Measurements from ENCODE around the gene CDH15. TPM values are rescaled to one million over a fixed set of nuclear protein-coding genes. Genes with fewer than 3 reads are reported as not detected.
A peak's percentile ranks its signal among the peaks of the same experiment; 100 is the strongest.

CDH15 gene, protein sequence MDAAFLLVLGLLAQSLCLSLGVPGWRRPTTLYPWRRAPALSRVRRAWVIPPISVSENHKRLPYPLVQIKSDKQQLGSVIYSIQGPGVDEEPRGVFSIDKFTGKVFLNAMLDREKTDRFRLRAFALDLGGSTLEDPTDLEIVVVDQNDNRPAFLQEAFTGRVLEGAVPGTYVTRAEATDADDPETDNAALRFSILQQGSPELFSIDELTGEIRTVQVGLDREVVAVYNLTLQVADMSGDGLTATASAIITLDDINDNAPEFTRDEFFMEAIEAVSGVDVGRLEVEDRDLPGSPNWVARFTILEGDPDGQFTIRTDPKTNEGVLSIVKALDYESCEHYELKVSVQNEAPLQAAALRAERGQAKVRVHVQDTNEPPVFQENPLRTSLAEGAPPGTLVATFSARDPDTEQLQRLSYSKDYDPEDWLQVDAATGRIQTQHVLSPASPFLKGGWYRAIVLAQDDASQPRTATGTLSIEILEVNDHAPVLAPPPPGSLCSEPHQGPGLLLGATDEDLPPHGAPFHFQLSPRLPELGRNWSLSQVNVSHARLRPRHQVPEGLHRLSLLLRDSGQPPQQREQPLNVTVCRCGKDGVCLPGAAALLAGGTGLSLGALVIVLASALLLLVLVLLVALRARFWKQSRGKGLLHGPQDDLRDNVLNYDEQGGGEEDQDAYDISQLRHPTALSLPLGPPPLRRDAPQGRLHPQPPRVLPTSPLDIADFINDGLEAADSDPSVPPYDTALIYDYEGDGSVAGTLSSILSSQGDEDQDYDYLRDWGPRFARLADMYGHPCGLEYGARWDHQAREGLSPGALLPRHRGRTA
- total RNA-seq (2014; rRNA removed; shearing (Covaris generic)): 0.37 TPM in 2 replicates

GRCh38 chr16:89171216-89172170 lies at the start of gene CDH15:
Gene CDH15 (plus strand): TSS chr16:89171748. CDS start chr16:89171832, 84 bp downstream.
- peak; percentile 99 for DNase-seq (ENCODE audit: low spot score)
- in situ Hi-C loops (cut with HindIII; ENCODE audit: low sequenced_read_pairs): no loop called here

GRCh38 chr16:89122322-89122851 lies 49.2 kb upstream of the CDH15 start:
- DNase-seq (ENCODE audit: low spot score): no peak
- in situ Hi-C loops (cut with HindIII; ENCODE audit: low sequenced_read_pairs): no loop called here

- no peak for DNase-seq (ENCODE audit: low spot score)
- in situ Hi-C loops (cut with HindIII; ENCODE audit: low sequenced_read_pairs): no loop called here
Observed at GRCh38 chr16:89123001-89123830, 48.3 kb upstream of the CDH15 start.

GRCh38 chr16:89123831-89124100 lies 47.8 kb upstream of the CDH15 start:
- no peak for DNase-seq (ENCODE audit: low spot score)
- in situ Hi-C loops (cut with HindIII; ENCODE audit: low sequenced_read_pairs): no loop called here

DNA sequence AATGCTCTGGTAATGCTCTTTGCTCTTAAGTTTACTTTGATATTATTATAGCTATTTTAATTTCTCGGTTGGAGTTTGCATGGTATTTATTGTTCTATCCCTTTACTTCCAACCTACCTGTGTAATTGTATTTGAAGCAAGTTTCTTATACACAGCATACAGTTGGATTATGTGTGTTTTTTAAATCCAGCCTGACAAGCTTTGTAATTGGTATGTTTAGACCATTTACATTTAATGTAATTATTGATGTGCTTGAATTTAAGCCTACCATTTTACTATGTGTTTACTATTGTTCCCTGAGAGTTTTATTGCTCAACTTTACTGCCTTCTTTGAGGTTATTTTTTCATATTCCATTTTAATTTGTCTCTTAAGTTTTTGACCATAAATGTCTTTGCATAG lies 42.2 kb upstream of the CDH15 start:
- in situ Hi-C loops (cut with HindIII; ENCODE audit: low sequenced_read_pairs): no loop called here
- DNase-seq (ENCODE audit: low spot score): no peak

DNA sequence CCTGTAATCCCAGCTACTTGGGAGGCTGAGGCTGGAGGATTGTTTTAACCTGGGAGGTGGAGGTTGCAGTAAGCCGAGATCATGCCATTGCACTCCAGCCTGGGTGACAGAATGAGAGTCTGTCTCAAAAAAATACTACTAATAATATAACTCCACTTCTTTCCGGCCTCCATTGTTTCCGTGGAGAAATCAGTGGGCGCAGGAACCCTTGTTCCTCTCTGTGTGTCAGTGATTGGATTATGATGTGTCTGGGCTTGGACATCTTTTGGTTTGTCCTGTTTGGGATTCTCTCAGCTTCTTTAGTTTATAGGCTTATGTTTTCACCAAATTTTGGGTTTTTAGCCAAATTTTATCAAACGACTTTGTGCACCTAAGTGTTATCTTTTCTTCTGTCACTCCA lies 41.1 kb upstream of the CDH15 start:
- DNase-seq (ENCODE audit: low spot score): no peak
- in situ Hi-C loops (cut with HindIII; ENCODE audit: low sequenced_read_pairs): no loop called here

DNA sequence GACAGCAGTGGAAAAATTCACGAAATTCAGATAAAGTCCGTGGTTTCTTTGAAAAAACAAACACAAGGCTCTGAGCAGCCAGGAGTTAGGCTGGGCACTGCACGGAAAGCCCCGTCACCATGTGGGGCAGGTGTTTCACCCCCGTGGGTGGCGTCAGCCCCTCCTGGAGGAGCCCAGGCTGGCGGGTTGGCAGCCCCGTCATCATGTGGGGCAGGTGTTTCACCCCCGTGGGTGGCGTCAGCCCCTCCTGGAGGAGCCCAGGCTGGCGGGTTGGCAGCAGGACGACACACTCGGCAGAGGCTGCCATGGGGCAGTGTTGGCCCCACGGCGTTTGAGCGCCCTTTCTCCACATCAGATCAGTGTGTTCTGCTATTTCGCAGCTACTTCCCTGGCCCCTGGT lies 39.8 kb upstream of the CDH15 start:
- in situ Hi-C loops (cut with HindIII; ENCODE audit: low sequenced_read_pairs): no loop called here

DNA sequence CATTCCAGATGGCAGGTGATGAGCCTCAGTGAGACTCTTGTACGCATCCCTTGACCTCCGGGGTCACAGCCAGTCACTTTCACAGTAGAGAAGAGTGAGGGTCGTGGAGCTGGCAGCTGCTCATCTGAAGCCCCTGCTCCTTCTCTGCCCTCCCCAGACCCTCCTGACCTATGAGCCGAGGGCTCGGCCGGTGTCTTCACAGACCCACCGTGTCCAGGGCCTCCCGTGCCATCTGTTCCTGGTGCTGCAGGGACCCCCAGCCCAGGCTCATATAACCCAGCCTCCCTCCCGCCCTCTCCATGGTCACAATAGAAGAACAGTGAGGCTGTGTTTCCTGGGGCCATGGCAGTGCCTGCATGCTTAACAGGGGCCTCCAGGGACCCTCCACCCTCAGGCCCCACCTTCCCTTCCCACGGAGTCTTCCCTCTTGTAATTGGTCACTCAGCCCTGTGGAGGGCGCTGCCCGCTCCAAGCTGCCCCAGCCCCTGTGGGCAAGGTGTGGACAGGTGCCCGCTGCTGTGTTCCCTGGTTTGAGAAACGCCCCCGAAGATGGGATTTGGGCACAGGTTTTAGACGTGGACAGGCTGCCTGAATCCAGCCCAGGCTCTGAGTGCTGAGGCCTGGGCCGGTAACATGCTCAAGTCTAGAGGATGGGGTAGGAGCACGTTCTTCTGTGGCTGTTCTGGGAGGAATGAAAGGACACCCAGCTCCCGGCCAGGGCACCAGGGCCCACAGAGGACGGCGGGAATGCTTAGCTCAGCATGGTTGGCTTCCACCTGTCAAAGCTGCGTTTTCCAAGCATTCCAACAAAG lies 39.1 kb upstream of the CDH15 start:
- in situ Hi-C loops (cut with HindIII; ENCODE audit: low sequenced_read_pairs): no loop called here

More for the DNA sequence above, 39.8 kb upstream of the CDH15 start:
- DNase-seq (ENCODE audit: low spot score): no peak

GRCh38 chr16:89133457-89134127 lies 38.0 kb upstream of the CDH15 start:
- DNase-seq (ENCODE audit: low spot score): no peak
- in situ Hi-C loops (cut with HindIII; ENCODE audit: low sequenced_read_pairs): no loop called here

More for the DNA sequence above, 39.1 kb upstream of the CDH15 start:
- no peak for DNase-seq (ENCODE audit: low spot score)

DNA sequence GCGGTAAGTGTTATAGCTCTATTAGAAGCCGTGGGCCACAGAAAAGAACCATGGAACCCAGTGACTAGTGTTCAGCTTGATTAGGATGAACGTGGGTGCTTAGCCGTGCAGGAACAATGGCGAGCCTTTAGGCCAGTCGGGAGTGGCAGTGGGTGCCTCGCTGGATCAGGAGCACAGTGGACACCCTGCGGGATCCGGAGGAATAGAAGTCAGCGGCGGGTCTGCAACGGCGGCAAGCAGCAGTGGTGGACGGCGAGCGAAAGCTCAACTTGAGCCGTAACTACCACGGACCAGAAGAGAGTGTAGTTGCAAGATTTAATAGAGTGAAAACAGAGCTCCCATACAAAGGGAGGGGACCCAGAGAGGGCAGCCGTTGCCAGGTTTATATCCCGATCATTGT lies 37.3 kb upstream of the CDH15 start:
- in situ Hi-C loops (cut with HindIII; ENCODE audit: low sequenced_read_pairs): no loop called here

DNA sequence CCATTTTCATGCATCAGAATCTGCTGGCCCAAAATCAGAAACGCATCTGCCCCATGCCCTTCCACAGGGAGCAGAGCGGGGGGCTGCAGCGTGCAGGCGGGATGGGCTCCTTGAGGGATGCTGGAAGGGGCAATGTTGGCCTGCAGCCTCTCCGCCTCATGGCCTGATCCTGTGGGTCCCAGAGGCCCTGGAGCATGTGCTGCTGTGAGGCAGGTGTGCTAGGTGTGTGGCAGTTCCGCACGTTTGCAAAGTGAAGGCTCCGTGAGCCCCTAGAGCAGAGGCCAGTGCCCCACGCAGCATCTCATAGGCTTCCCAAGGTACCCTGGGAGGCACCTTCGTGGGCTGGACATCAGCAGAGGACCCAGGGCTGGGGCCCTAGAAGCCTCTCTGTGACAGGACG lies 36.4 kb upstream of the CDH15 start:
- DNase-seq (ENCODE audit: low spot score): no peak
- in situ Hi-C loops (cut with HindIII; ENCODE audit: low sequenced_read_pairs): no loop called here

More for the DNA sequence above, 37.3 kb upstream of the CDH15 start:
- DNase-seq (ENCODE audit: low spot score): no peak

- no peak for DNase-seq (ENCODE audit: low spot score)
- in situ Hi-C loops (cut with HindIII; ENCODE audit: low sequenced_read_pairs): no loop called here
Observed at GRCh38 chr16:89135971-89136765, 35.4 kb upstream of the CDH15 start.

DNA sequence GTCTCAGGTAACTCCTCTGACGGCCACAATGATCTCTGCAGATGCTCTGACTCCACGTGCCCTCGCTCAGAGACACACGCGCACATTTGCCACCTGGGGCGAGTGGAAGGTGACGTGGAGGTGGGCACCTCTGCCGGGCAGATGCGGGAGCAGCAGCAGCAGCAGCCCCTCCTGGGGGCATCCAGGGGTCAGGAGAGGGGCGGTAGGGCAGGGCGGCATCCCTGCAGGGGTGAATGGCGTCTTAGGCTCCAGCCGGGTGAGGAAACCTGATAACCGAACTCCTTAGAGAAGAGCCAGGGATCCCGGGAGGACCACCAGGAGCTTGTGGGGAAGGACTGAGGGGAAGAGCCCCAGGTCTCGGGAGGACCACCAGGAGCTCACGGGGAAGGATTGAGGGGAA lies 34.6 kb upstream of the CDH15 start:
- in situ Hi-C loops (cut with HindIII; ENCODE audit: low sequenced_read_pairs): no loop called here
- no peak for DNase-seq (ENCODE audit: low spot score)

DNA sequence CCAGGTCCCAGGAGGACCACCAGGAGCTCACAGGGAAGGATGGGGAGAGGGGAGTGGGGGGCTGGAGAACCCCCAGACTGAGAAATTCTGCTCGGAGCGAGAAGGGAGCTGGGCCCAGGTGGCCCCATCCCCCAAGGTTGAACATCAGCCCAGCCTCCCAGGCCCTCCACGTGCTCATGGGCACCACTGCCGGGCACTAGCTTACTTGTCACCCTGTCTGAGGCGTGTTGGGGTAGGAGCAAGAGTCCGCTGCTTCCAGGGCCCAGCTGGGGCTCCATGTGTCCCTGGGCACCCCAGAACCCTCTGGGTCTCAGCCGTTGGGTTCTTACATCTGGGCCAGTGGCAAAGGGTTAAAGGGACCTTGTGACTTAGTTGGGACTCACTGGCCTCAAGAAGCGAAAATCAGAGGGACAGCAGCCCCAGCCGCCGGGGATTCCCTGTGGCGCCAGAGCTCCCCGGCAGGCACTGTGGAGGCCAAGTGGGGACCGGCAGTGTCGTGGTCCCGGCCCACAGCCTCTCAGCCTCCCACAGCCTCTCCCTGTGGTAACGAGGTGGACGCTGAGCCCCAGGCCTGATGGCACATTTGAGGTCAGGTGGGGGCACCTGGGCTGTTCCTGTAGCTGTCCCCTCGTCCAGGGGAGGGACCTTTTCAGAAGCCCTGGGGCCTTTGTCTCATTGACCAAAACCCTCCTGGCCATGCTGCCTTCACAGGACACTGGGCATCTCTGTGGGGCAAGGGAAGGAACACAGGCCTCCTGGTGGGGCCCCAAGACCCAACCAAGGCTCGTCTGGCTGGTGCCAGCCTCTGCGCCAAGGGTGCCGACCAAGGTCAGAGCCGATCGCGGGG lies 33.7 kb upstream of the CDH15 start:
- in situ Hi-C loops (cut with HindIII; ENCODE audit: low sequenced_read_pairs): no loop called here
- no peak for DNase-seq (ENCODE audit: low spot score)

DNA sequence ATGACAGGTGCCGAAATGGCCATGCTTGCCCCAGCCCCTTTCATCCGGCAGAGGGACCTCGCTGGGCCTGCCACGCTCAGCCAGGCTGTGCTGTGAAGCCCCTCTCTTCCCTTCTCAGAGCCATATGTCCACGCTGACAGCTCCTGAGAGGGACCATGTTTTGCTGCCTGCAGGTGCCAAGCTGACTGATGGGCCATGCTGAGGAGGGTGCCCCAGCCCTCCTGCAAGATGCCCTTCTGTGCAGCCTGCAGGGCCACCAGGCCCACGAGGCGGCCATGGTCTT lies 33.1 kb upstream of the CDH15 start:
- in situ Hi-C loops (cut with HindIII; ENCODE audit: low sequenced_read_pairs): no loop called here
- no peak for DNase-seq (ENCODE audit: low spot score)

Measured in G401 (cell line).